Neural cell (in vitro differentiated cells): ENCODE measurements around the gene GRID2IP. TPM values are rescaled to one million over a fixed set of nuclear protein-coding genes. Genes with fewer than 3 reads are reported as not detected.

Experiments used
- H2AFZ ChIP-seq: fragments of 200-600, 300-800 bp; sonication (generic), shearing (Covaris generic); 2 replicates; pipeline ENCODE4 v1.6.0; 2014; ENCODE audit warnings: low read depth, mild to moderate bottlenecking, antibody characterized with exemption, low read length, moderate library complexity
- H3F3A ChIP-seq: fragments of 200-600 bp; shearing (Covaris generic); 2 replicates; pipeline ENCODE4 v1.6.1; 2016; ENCODE audit warnings: mild to moderate bottlenecking, moderate library complexity, mixed read lengths, antibody characterized with exemption, low read length; ENCODE audit not compliant: insufficient read depth, poor library complexity, severe bottlenecking
- H3K27ac ChIP-seq: fragments of 200-600, 300-800 bp; sonication (generic), shearing (Covaris generic); 2 replicates; pipeline ENCODE4 v1.5.1; 2014; ENCODE audit warnings: mild to moderate bottlenecking, low read length, moderate library complexity
- H3K27me3 ChIP-seq: fragments of 300-800, 200-600 bp; sonication (generic), shearing (Covaris generic); 2 replicates; pipeline ENCODE4 v1.6.0; 2014; ENCODE audit warnings: mild to moderate bottlenecking, low read depth, low read length, moderate library complexity; ENCODE audit not compliant: insufficient read depth
- H3K36me3 ChIP-seq: fragments of 300-800, 200-600 bp; sonication (generic), shearing (Covaris generic); 2 replicates; pipeline ENCODE4 v1.5.1; 2014; ENCODE audit warnings: mild to moderate bottlenecking, antibody characterized with exemption, low read length, moderate library complexity; ENCODE audit not compliant: insufficient read depth
- H3K4me2 ChIP-seq: fragments of 300-800, 200-600 bp; sonication (generic), shearing (Covaris generic); 2 replicates; pipeline ENCODE4 v1.6.0; 2014; ENCODE audit warnings: mild to moderate bottlenecking, low read length
- H3K4me3 ChIP-seq: fragments of 300-800, 200-600 bp; sonication (generic), shearing (Covaris generic); 2 replicates; pipeline ENCODE4 v1.5.1; 2014; ENCODE audit warnings: mild to moderate bottlenecking, low read length, moderate library complexity
- H3K79me2 ChIP-seq: fragments of 200-600 bp; shearing (Covaris generic); replicated peaks from 2 replicates; pipeline ENCODE4 v1.6.0; 2014; ENCODE audit warnings: mild to moderate bottlenecking, low read length, moderate library complexity; ENCODE audit not compliant: insufficient read depth
- H3K9ac ChIP-seq: fragments of 300-800, 200-600 bp; sonication (generic), shearing (Covaris generic); 2 replicates; pipeline ENCODE4 v1.6.1; 2016; ENCODE audit warnings: mild to moderate bottlenecking, low read length, mixed read lengths
- H3K9me2 ChIP-seq: fragments of 200-600 bp; shearing (Covaris generic); 2 replicates; pipeline ENCODE4 v1.6.1; 2016; ENCODE audit warnings: mild to moderate bottlenecking, low read length, mixed read lengths; ENCODE audit not compliant: insufficient read depth
- H3K9me3 ChIP-seq: fragments of 200-600, 300-800 bp; sonication (generic), shearing (Covaris generic); 2 replicates; pipeline ENCODE4 v1.6.1; 2016; ENCODE audit warnings: mild to moderate bottlenecking, mixed run types, low read length, moderate library complexity, mixed read lengths
- H4K20me1 ChIP-seq: fragments of 200-600 bp; shearing (Covaris generic); 2 replicates; pipeline ENCODE4 v1.6.1; 2016; ENCODE audit warnings: mild to moderate bottlenecking, mixed run types; ENCODE audit not compliant: insufficient read depth
- EP300 ChIP-seq: fragments of 450-650 bp; conservative IDR thresholded peaks from 2 replicates; pipeline ENCODE4 v1.6.1; 2014; ENCODE audit warnings: antibody characterized with exemption, mild to moderate bottlenecking, moderate library complexity; ENCODE audit not compliant: poor library complexity, severe bottlenecking
- EZH2 ChIP-seq: fragments of 200-600, 300-800 bp; shearing (Covaris generic), sonication (generic); IDR thresholded peaks from 2 replicates; pipeline ENCODE4 v1.6.1; 2014; ENCODE audit warnings: antibody characterized with exemption, low read length, borderline replicate concordance, mild to moderate bottlenecking; ENCODE audit not compliant: insufficient read depth, poor library complexity, severe bottlenecking
- MXI1 ChIP-seq: fragments of 450-650 bp; conservative IDR thresholded peaks from 2 replicates; pipeline ENCODE4 v1.6.1; 2014; ENCODE audit warnings: antibody characterized with exemption, mild to moderate bottlenecking; ENCODE audit not compliant: poor library complexity, severe bottlenecking
- POLR2AphosphoS5 ChIP-seq: IDR thresholded peaks from 2 replicates; pipeline ENCODE4 v1.6.1; 2012
- RAD21 ChIP-seq: fragments of 450-650 bp; conservative IDR thresholded peaks from 2 replicates; pipeline ENCODE4 v1.6.1; 2014; ENCODE audit warnings: antibody characterized with exemption, mild to moderate bottlenecking, moderate library complexity
- SMC3 ChIP-seq: fragments of 450-650 bp; conservative IDR thresholded peaks from 2 replicates; pipeline ENCODE4 v1.6.1; 2014; ENCODE audit warnings: antibody characterized with exemption, mild to moderate bottlenecking, moderate library complexity; ENCODE audit not compliant: poor library complexity
- TAF1 ChIP-seq: IDR thresholded peaks from 2 replicates; pipeline ENCODE4 v1.6.1; 2012; ENCODE audit warnings: low read depth
- polyA plus RNA-seq: library from polyadenylated mRNA; depleted of rRNA; stranded (reverse); fragments of >200 nt; gene quantifications from 2 replicates; pipeline ENCODE4 v1.2.3, GENCODE V29; 2014
- TF ChIP-seq, protein P1 (sequence below): fragments of 450-650 bp; IDR thresholded peaks from 2 replicates; pipeline ENCODE4 v1.5.1; 2014; ENCODE audit warnings: antibody characterized with exemption, mild to moderate bottlenecking, moderate library complexity; ENCODE audit not compliant: poor library complexity, severe bottlenecking
- TF ChIP-seq, protein P2 (sequence below): IDR thresholded peaks from 2 replicates; pipeline ENCODE4 v1.6.1; 2012; ENCODE audit warnings: borderline replicate concordance

Gene GRID2IP
- polyA plus RNA-seq, 1 donor from 2014 or later, result 0.32 TPM

DNA sequence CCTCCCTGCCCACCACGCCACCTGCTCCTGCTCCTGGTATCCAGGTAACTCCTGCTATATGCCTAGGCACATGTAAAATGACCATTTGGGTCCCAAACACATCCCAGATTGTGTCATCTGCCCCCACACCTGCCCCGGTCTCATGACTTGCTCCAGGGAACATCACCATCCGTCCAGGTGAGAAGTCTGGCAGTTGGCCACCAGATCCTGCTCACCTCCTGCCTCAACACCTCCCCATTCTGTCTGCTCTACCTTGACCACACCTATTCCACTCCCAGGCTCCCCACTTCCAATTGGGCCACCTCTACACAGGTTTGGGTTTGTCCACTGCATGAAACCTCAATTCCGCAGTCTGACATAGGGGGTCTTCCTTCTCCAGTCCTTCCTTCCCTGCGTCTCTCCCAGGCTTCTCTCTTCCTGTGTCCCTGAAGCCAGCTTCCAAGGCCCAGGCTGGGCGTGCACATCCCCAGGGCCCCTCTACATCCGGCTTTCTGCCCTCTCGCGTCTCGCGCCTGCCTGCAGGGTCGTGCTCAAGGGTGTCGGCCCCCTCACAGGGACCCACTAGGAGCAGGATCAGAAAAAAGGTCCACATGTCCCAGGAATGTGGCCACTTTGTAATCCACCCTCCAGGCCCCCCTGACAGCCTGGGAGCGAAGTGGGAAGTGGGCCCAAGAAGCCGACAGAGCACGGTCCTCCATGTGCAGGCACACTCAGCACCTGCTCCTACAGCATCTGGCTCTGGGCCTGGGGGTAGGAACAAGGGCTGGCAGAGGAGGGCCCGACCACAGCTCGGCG lies 54.2 kb downstream of the GRID2IP start:
- no peaks in the 10 kb centered on the region for H3K9me2 ChIP-seq
- no peak overlapping the region for H3K9ac ChIP-seq

DNA sequence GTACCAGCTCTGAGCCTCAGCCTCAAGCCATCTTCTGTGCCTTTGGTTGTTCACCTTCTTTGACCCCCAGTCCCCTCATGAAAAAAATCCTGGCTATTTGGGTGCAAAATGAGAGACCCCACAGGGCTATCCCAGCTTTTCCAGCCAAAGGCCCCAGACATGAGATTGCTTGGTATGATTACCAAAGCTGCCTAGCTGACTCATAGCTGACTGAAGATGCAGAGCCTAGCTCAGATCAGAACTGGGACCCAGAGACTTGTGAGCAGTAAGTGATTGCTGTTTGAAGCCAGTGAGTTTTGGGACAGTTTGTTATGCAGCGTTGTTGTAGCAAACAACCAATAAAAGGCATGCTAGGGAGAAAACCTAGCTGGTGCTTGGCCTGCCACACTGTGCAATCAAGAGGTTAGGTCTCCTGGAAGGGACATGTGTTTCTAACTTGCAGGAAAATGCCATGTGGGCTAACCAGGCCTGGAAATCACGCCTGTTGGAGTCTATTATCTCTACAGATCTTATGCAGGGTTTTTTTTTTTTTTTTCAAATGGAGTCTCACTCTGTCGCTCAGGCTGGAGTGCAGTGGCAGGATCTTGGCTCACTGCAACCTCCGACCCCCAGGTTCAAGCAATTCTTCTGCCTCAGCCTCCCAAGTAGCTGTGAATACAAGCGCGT lies 55.5 kb downstream of the GRID2IP start:
- Histone ChIP-seq H3K79me2 (no peaks in the 10 kb centered on the region), H3K9me3 (no peaks in the 10 kb centered on the region), H3F3A (no peaks in the 10 kb centered on the region), H3K27me3 (no peaks in the 10 kb centered on the region), H3K4me3 (no peak overlapping the region), H4K20me1 (no peaks in the 10 kb centered on the region), H3K9me2 (no peaks in the 10 kb centered on the region), H2AFZ (no peak overlapping the region), H3K27ac (no peak overlapping the region), H3K4me2 (no peak overlapping the region), H3K36me3 (no peaks in the 10 kb centered on the region), H3K9ac (no peak overlapping the region)
- TF ChIP-seq, protein P1, sequence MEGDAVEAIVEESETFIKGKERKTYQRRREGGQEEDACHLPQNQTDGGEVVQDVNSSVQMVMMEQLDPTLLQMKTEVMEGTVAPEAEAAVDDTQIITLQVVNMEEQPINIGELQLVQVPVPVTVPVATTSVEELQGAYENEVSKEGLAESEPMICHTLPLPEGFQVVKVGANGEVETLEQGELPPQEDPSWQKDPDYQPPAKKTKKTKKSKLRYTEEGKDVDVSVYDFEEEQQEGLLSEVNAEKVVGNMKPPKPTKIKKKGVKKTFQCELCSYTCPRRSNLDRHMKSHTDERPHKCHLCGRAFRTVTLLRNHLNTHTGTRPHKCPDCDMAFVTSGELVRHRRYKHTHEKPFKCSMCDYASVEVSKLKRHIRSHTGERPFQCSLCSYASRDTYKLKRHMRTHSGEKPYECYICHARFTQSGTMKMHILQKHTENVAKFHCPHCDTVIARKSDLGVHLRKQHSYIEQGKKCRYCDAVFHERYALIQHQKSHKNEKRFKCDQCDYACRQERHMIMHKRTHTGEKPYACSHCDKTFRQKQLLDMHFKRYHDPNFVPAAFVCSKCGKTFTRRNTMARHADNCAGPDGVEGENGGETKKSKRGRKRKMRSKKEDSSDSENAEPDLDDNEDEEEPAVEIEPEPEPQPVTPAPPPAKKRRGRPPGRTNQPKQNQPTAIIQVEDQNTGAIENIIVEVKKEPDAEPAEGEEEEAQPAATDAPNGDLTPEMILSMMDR, result no peak
- no peak for TF ChIP-seq EP300
- no peak for TF ChIP-seq POLR2AphosphoS5
- TF ChIP-seq TAF1, result no peak
- TF ChIP-seq, protein P2, sequence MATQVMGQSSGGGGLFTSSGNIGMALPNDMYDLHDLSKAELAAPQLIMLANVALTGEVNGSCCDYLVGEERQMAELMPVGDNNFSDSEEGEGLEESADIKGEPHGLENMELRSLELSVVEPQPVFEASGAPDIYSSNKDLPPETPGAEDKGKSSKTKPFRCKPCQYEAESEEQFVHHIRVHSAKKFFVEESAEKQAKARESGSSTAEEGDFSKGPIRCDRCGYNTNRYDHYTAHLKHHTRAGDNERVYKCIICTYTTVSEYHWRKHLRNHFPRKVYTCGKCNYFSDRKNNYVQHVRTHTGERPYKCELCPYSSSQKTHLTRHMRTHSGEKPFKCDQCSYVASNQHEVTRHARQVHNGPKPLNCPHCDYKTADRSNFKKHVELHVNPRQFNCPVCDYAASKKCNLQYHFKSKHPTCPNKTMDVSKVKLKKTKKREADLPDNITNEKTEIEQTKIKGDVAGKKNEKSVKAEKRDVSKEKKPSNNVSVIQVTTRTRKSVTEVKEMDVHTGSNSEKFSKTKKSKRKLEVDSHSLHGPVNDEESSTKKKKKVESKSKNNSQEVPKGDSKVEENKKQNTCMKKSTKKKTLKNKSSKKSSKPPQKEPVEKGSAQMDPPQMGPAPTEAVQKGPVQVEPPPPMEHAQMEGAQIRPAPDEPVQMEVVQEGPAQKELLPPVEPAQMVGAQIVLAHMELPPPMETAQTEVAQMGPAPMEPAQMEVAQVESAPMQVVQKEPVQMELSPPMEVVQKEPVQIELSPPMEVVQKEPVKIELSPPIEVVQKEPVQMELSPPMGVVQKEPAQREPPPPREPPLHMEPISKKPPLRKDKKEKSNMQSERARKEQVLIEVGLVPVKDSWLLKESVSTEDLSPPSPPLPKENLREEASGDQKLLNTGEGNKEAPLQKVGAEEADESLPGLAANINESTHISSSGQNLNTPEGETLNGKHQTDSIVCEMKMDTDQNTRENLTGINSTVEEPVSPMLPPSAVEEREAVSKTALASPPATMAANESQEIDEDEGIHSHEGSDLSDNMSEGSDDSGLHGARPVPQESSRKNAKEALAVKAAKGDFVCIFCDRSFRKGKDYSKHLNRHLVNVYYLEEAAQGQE, result no peak
- TF ChIP-seq RAD21, result no peak
- TF ChIP-seq EZH2, result no peak
- TF ChIP-seq MXI1, result no peak

More for the DNA sequence above, 54.2 kb downstream of the GRID2IP start:
- H3K36me3 ChIP-seq, result no peaks in the 10 kb centered on the region
- no peak overlapping the region for H3K4me3 ChIP-seq
- no peaks in the 10 kb centered on the region for H3K27me3 ChIP-seq
- TF ChIP-seq EZH2 (no peak), EP300 (no peak), TAF1 (no peak), POLR2AphosphoS5 (no peak), RAD21 (no peak), SMC3 (no peak), MXI1 (no peak)
- TF ChIP-seq, protein P2, result no peak
- TF ChIP-seq, protein P1, result no peak
- H3K9me3 ChIP-seq, result no peaks in the 10 kb centered on the region
- no peaks in the 10 kb centered on the region for H3K79me2 ChIP-seq
- no peak overlapping the region for H3K4me2 ChIP-seq
- H2AFZ ChIP-seq, result no peak overlapping the region
- H3K27ac ChIP-seq, result no peak overlapping the region
- H4K20me1 ChIP-seq, result no peaks in the 10 kb centered on the region
- no peaks in the 10 kb centered on the region for H3F3A ChIP-seq
